ENCODE results near the gene ATOX1. TPM values are rescaled to one million over a fixed set of nuclear protein-coding genes. Genes with fewer than 3 reads are reported as not detected.

ATOX1 gene
- polyA plus RNA-seq, 1 of the 3 experiments (the other 2 are of a cell fraction), result 497 TPM

DNA sequence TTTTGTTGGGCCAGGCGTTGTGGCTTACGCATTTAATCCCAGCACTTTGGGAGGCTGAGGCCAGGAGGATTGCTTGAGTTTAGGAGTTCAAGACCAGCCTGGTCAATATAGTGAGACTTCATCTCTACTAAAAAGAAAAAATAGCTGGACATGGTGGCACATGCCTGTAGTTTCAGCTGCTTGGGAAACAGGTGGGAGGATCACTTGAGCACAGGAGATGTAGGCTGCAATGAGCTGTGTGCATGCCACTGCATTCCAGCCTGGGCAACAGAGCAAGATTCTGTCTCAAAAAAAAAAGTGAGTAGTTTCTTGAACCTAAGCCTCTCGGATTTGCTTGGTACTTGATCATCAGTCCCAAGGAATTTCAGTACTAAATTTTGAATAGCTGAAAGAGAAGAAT is 40.2 kb upstream of the ATOX1 start:
- no peak overlapping the region for H3K9ac ChIP-seq
- H3K36me3 ChIP-seq (replicated peaks in 1 of 2; ENCODE audit: control insufficient read depth in 1 of 2, insufficient read depth in 2 of 2, low read length in 1 of 2), result peaks cover 71 to 91% of the 10 kb centered on the region in 2 experiments
- peaks cover 95% of the 10 kb centered on the region for H3K79me2 ChIP-seq (ENCODE audit: insufficient read depth)
- H2AFZ ChIP-seq (ENCODE audit: low read depth), result no peak overlapping the region
- no peaks in the 10 kb centered on the region for H3K27me3 ChIP-seq (ENCODE audit: insufficient read depth)
- no peaks in the 10 kb centered on the region for H3K9me2 ChIP-seq
- H4K20me1 ChIP-seq (ENCODE audit: insufficient read depth), result peaks cover 39% of the 10 kb centered on the region
- TF ChIP-seq, protein P1, sequence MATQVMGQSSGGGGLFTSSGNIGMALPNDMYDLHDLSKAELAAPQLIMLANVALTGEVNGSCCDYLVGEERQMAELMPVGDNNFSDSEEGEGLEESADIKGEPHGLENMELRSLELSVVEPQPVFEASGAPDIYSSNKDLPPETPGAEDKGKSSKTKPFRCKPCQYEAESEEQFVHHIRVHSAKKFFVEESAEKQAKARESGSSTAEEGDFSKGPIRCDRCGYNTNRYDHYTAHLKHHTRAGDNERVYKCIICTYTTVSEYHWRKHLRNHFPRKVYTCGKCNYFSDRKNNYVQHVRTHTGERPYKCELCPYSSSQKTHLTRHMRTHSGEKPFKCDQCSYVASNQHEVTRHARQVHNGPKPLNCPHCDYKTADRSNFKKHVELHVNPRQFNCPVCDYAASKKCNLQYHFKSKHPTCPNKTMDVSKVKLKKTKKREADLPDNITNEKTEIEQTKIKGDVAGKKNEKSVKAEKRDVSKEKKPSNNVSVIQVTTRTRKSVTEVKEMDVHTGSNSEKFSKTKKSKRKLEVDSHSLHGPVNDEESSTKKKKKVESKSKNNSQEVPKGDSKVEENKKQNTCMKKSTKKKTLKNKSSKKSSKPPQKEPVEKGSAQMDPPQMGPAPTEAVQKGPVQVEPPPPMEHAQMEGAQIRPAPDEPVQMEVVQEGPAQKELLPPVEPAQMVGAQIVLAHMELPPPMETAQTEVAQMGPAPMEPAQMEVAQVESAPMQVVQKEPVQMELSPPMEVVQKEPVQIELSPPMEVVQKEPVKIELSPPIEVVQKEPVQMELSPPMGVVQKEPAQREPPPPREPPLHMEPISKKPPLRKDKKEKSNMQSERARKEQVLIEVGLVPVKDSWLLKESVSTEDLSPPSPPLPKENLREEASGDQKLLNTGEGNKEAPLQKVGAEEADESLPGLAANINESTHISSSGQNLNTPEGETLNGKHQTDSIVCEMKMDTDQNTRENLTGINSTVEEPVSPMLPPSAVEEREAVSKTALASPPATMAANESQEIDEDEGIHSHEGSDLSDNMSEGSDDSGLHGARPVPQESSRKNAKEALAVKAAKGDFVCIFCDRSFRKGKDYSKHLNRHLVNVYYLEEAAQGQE (IDR thresholded peaks at IDR 0.05; ENCODE audit: low read depth, low read length), result no peak
- TF ChIP-seq EP300 (IDR thresholded peaks at IDR 0.05; ENCODE audit: borderline replicate concordance in 1 of 2, low read depth in 1 of 2, low read length in 1 of 2) (no peak), TCF12 (IDR thresholded peaks at IDR 0.05) (no peak)
- 96% methylated on average over 3 of the region's 3 CpGs for WGBS (ENCODE audit: low lambda C conversion rate)
- H3K27ac ChIP-seq (ENCODE audit: low read depth in 2 of 2, low read length in 1 of 2), result no peak overlapping the region
- no peaks in the 10 kb centered on the region for H3K9me3 ChIP-seq
- no peak overlapping the region for H3K4me2 ChIP-seq
- H3F3A ChIP-seq (replicated peaks; ENCODE audit: insufficient read depth), result peaks cover 35% of the 10 kb centered on the region
- no peak overlapping the region for H3K4me3 ChIP-seq (ENCODE audit: low read depth in 2 of 2, low read length in 1 of 2)
- ChIA-PET POLR2A (no interaction called here), CTCF (interaction anchor here (1.0 to 1.5 kb wide), 3 partner anchors 12 to 27 kb away, joined by 3 to 5 read pairs (median 3); no protein-coding TSS in a partner anchor)
- no peak for DNase-seq
- H3K4me1 ChIP-seq (ENCODE audit: control insufficient read depth in 1 of 2, insufficient read depth in 2 of 2, low read depth in 1 of 2, low read length in 1 of 2), result peaks cover 0 to 6% of the 10 kb centered on the region in 2 experiments; a peak in 1 of 4 replicates

DNA sequence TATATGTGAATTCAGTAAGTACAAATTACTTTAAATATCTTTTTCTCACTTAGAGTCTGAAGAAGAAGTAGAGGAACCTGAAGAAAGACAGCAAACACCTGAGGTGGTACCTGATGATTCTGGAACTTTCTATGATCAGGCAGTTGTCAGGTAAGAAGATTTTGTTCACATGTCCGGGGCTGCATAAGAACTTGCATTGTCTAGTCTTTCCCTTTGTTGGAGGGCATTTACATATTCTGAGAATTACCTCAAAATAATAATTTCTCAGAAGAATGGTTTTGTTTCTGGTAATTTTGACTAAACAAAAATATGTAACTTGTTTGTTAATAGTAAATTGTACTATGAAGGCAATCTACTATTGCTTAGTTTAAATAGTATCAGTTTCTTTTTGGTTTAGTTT is 37.0 kb upstream of the ATOX1 start:
- H3K36me3 ChIP-seq (replicated peaks in 1 of 2; ENCODE audit: control insufficient read depth in 1 of 2, insufficient read depth in 2 of 2, low read length in 1 of 2), result peaks cover 70 to 90% of the 10 kb centered on the region in 2 experiments
- no peak for DNase-seq
- no peak overlapping the region for H3K9ac ChIP-seq
- no peak overlapping the region for H3K4me3 ChIP-seq (ENCODE audit: low read depth in 2 of 2, low read length in 1 of 2)
- peaks cover 95% of the 10 kb centered on the region for H3K79me2 ChIP-seq (ENCODE audit: insufficient read depth)
- peaks cover 0 to 6% of the 10 kb centered on the region in 2 experiments; a peak in 1 of 4 replicates for H3K4me1 ChIP-seq (ENCODE audit: control insufficient read depth in 1 of 2, insufficient read depth in 2 of 2, low read depth in 1 of 2, low read length in 1 of 2)
- peaks cover 56% of the 10 kb centered on the region for H4K20me1 ChIP-seq (ENCODE audit: insufficient read depth)
- H3K9me2 ChIP-seq, result no peaks in the 10 kb centered on the region
- H3K9me3 ChIP-seq, result no peaks in the 10 kb centered on the region
- TF ChIP-seq FOXJ3 (CRISPR knock-in tag; IDR thresholded peaks at IDR 0.05), result no peak
- TF ChIP-seq JUND (IDR thresholded peaks at IDR 0.05), result no peak
- no peaks in the 10 kb centered on the region for H3K27me3 ChIP-seq (ENCODE audit: insufficient read depth)
- H2AFZ ChIP-seq (ENCODE audit: low read depth), result no peak overlapping the region
- CTCF ChIA-PET, result no interaction called here
- 95% methylated on average over 1 of the region's 1 CpG for WGBS (ENCODE audit: low lambda C conversion rate)
- no peak overlapping the region for H3K4me2 ChIP-seq
- POLR2A ChIA-PET, result no interaction called here
- peaks cover 29% of the 10 kb centered on the region for H3F3A ChIP-seq (replicated peaks; ENCODE audit: insufficient read depth)
- no peak overlapping the region for H3K27ac ChIP-seq (ENCODE audit: low read depth in 2 of 2, low read length in 1 of 2)

DNA sequence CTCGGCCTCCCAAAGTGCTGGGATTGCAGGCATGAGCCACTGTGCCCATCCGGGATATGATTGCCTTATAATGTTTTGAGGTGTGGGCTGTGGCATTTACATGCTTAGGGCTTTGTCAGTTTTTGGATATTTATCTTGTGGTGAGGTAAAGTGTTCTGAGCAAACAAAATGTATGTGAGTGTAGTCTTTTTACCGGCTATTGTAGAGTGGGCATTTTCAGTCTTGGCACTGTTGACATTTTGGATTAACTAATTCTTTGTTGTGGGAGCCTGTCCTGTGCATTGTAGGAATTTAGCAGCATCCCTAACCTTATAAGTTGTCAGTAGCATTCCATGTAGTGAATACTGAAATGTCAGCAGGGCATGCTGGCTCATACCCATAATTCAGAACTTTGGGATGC is 34.9 kb upstream of the ATOX1 start:
- DNase-seq, result no peak
- Histone ChIP-seq H3K9me2 (no peaks in the 10 kb centered on the region), H3K9ac (no peak overlapping the region), H3F3A (replicated peaks; ENCODE audit: insufficient read depth) (peaks cover 24% of the 10 kb centered on the region), H3K79me2 (ENCODE audit: insufficient read depth) (peaks cover 98% of the 10 kb centered on the region), H3K4me2 (no peak overlapping the region), H3K36me3 (replicated peaks in 1 of 2; ENCODE audit: control insufficient read depth in 1 of 2, insufficient read depth in 2 of 2, low read length in 1 of 2) (peaks cover 67 to 89% of the 10 kb centered on the region in 2 experiments), H3K27ac (ENCODE audit: low read depth in 2 of 2, low read length in 1 of 2) (no peak overlapping the region), H3K4me3 (ENCODE audit: low read depth in 2 of 2, low read length in 1 of 2) (no peak overlapping the region), H3K27me3 (ENCODE audit: insufficient read depth) (no peaks in the 10 kb centered on the region), H4K20me1 (ENCODE audit: insufficient read depth) (peaks cover 60% of the 10 kb centered on the region), H2AFZ (ENCODE audit: low read depth) (no peak overlapping the region), H3K4me1 (ENCODE audit: control insufficient read depth in 1 of 2, insufficient read depth in 2 of 2, low read depth in 1 of 2, low read length in 1 of 2) (no peaks in the 10 kb centered on the region), H3K9me3 (no peaks in the 10 kb centered on the region)
- ChIA-PET POLR2A (no interaction called here), CTCF (no interaction called here)
- TF ChIP-seq RXRA (IDR thresholded peaks at IDR 0.05; ENCODE audit: borderline replicate concordance, low read depth) (no peak), POLR2AphosphoS5 (IDR thresholded peaks at IDR 0.05; ENCODE audit: low read depth, low read length) (no peak)
- TF ChIP-seq, protein P2, sequence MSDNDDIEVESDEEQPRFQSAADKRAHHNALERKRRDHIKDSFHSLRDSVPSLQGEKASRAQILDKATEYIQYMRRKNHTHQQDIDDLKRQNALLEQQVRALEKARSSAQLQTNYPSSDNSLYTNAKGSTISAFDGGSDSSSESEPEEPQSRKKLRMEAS (IDR thresholded peaks at IDR 0.05; ENCODE audit: low read depth), result no peak
- 96% methylated on average over 3 of the region's 3 CpGs for WGBS (ENCODE audit: low lambda C conversion rate)

Data from SK-N-SH (cell line).